GM21576 (cell line): ENCODE data around the gene DIP2B.
"Not testable (repeated sequence)": the region's sequence is repeated elsewhere in the genome, so short reads cannot be mapped to it uniquely, and the experiment has no call there.

Experiments used
- ATAC-seq: cut with Tn5 transposase; IDR thresholded peaks from one replicate; pipeline ENCODE4 v1.9.1; 2021; ENCODE audit warnings: mild to moderate bottlenecking, moderate library complexity; ENCODE audit not compliant: unreplicated experiment

Gene DIP2B

DNA sequence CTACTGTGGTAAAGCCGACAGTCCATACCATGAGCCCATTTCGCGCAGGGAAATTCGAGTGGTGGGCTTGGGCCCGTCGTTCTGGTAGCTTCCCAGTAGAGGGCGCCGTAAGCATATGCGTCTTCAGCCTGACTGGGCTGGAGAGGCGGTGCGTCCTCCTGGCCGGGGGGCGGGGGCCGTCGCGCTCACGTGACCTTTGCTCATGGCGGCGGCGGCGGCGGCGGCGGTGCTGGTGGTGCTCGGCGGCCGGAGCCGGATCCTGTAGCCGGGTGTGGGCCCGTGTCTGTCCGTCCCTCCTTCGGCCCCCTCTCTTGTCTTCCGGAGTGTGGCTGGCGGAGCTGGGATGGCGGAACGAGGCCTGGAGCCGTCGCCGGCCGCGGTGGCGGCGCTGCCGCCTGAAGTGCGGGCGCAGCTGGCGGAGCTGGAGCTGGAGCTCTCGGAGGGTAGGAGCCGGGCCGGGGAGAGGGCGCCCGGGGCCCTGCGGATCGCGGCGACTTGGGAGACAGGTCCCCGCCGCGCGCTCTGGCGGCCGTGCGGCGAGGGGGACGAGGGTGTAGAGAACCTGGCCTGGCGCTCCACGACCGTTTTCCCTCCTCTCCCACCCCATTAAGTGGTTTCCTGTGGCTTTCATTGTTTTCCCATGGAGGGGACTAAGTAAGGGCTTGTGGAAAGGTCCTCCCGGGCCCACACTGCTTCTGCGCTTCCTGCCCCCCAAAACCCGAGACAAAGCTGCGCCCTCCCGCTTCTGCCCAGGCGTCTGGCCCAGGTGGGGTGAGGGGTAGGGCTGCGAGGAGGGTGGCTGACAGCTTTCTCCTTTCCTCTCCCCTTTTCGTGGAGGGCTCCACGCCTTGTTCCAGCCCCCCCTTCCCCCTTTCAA lies at the start of gene DIP2B:
TSS of gene DIP2B (plus strand) at position 188 of the 877 bp plus-strand sequence. CDS start at position 344, 156 bp downstream.
- peak; percentile 68 for ATAC-seq

DNA sequence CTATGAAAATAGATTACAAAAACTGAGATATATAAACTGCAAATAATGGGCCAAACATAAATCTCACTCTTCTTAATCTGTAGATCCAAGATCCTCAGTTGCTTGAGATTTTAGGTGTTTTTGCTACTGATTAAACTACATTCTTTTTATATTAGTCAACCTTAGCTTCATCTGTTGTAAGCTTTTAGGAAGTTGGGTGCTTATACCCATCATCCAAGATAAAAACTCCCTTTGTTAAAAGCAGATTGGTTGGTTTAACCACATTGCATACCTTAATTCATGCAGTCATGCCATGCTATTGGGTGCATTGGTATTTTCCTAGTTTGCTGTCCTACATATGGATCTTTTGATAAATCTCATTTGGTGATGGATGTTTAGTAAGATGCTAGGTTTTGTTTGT lies 46.2 kb upstream of the DIP2B start:
- no peak for ATAC-seq

DNA sequence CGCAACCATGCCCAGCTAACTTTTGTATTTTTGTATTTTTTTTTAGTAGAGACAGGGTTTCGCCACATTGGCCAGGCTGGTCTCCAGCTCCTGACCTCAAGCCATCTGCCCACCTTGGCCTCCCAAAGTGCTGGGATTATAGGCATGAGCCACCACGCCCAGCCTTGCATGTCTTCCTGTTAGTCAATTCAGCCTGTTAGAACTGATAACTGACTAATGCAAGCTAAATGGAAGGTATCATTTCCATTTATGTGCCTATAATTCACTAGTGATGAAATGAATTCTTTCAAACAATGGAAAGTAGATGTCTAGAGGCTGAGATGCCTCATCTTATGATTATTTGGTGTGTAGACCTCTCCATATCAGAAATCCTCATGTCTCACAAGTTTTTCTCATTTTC lies 37.3 kb upstream of the DIP2B start:
- no peak for ATAC-seq

DNA sequence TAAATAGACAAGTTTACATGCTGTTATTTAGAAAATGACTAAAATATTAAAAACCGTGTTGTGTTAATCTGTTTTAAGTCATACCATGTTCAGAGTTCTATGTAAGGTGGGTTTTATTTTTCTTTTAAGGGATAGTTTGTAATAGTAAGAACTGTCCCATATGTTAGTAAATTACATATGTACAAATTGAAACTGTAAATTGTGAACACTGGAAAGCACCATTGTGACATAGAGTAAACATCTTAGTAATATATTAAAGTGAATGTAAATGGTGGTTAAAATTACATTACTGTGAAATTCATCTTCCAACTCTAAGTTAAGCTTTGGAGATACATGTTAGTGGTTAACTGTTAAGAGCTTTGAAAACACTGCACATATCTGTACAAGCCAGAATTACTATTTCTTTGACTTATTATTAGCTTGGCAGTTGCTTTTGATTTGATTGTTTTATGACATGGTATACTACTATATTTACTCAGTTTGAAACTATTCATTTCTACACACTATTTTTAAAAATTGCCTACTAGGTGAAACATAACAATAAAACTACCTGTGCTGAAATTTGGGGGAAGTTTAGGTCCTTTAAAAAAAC lies 27.4 kb upstream of the DIP2B start:
- ATAC-seq: no peak

DNA sequence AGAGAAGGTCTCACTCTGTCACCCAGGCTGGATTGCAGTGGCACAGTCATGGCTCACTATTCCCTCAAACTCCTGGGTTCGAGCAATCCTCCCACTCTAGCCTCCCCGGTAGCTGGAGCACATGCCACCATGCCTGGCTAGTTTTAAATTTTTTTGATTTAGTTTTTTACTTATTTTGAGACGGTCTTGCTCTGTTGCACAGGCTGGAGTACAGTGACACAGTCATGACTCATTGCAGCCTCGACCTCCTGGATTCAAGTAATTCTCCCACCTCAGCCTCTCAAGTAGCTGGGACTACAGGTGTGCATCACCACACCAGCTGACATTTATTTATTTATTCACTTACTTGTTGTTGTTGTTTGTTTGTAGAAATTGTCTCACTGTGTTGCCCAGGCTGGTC lies 22.2 kb upstream of the DIP2B start:
- ATAC-seq: no peak

GRCh38 chr12:50483488-50483887 lies 21.3 kb upstream of the DIP2B start:
- ATAC-seq: no peak

- no peak for ATAC-seq
Observed at GRCh38 chr12:50488801-50489200, 16.0 kb upstream of the DIP2B start.

GRCh38 chr12:50498119-50498518 lies 6.7 kb upstream of the DIP2B start:
- ATAC-seq: not testable (repeated sequence)

DNA sequence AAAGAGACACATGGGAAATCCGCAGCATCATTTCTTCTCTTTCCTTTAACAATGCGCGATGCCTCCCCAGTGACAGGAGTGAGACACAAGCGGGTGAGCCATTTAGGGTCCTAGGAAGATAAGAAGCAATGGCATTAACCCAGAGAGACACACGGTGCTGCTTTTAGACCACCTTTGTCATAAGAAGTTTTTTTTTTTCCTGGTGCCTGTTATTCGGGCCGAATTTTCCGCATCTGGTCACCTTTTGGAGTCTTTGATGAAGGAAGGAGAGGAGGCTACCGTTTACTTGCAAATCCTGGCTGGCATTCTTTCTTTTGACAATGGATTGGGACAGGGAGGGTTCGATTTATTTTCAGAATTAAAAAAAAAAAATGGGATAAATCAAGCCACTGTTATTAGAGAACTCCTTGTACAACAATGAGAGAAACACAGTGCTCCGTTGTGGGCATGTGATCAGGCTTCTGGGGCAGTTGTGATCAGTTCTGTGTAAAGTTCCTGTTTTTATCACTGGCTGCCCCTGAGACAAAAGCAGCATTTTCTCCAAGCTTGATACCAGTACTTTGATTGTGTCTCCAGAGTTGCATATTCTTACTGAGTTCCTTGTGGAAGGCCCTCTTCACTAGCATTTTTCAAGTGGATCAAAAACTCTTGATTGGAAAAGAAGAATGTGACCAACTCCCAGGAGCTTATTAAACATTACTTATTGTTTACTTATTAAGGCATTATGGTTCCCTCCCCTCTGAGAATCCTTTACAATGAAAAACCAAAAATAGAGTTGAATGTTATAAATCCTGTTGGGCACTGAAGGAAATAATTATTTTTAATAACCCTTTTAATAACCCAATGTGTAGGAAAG lies 1.1 kb downstream of the DIP2B start:
- peak; percentile 2 for ATAC-seq

DNA sequence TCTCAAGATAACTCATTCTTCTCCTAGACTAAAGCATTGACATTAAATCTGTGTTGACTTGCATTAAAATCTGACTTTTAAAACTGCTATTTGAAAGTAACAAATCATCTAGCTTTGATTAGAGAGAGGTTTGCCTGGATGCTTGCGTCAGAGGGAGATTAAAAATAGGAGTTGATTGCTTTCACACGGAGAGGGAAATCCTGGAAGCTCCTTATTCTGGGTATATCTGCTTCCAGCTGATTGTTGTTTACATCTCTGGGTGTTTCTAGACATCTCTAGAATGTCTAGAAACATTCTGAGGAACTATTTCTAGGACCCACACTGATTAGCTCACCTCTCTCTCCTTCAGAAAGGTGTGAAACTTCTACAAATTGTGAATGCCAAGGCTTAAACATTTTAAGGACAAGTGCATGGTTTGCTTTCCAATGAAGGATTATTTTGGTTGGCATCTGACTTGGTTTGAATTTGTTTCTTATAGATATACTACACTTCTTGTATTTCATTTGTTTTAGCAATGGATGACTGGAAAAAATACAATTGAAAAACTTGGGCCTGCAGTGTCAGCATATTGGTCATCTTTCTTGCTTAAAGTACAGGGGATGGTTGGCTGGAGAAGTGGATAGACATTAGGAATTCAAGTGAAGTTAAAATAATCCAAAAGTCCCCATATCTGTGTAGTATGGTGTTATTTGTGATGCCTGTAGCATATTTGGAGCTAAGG lies 2.1 kb downstream of the DIP2B start:
- ATAC-seq: no peak

- no peak for ATAC-seq
Observed at GRCh38 chr12:50507474-50507838, 2.7 kb downstream of the DIP2B start.

DNA sequence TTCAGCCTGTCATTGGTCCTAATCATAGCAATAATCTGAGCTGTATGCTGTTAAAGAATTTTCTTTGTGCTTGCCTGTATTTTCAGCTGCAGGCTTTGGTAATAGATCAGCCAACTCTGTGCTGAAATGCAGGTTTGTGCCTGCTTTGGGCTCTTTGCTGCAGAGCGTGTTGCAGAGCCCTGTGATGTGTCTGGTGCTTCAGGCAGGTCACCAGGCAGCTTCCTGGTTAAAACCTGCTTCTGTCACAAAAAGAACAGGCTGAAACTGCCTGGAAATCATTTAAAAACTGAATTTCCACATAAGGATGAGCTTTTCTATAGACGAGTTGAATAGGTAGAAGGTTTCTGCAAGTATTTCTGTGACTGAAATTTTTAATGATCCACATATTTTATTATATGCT lies 3.1 kb downstream of the DIP2B start:
- no peak for ATAC-seq

DNA sequence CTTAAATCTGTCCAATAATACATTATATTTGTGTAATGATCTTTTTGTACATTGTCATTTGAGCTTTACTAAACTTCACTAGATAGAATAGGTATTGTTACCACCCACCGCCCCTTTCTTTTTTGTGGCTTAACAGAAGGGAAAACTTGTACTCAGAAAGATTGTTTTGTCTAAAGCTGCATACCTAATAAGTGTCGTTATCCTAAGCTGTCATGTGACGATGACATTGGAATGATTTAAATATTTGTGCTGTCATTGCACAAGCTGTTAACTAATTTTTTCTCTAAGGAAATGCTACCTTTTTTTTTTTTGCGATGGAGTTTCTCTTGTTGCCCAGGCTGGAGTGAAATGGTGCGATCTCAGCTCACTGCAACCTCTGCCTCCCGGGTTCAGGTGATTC lies 3.6 kb downstream of the DIP2B start:
- no peak for ATAC-seq

- no peak for ATAC-seq
Observed at GRCh38 chr12:50508970-50509663, 4.3 kb downstream of the DIP2B start.

DNA sequence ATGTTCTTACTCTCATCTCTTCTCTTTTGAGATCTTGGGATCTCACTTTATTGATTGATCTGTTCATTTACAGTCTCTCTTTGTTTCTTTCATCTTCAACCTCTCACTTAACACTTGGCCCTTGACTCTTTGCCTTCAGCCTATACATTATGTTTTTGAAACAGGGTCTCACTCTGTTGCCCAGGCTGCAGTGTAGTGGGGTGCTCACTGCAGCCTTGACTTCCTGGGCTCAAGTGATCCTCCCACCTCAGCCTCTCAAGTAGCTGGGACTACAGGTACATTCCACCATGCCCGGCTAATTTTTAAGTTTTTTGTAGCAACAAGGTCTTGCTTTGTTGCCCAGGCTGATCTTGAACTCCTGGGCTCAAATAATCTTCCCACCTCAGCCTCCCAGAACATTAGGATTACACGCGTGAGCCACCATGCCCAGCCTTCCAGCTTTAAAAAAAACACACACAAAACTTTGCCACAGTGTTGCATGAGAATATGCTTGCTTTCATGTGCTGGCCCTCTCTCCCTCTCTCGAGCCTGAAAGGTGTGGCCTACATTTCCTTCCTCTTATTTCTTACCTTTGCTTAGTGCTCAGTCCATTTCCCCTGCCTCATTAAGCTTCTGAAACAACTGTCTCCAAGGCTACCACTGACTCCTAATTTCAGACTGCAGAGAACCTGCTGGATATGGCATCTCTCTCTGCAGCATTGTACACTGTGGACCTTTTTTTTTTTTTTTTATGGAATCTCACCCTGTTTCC lies 9.9 kb downstream of the DIP2B start:
- peak; percentile 37 for ATAC-seq

DNA sequence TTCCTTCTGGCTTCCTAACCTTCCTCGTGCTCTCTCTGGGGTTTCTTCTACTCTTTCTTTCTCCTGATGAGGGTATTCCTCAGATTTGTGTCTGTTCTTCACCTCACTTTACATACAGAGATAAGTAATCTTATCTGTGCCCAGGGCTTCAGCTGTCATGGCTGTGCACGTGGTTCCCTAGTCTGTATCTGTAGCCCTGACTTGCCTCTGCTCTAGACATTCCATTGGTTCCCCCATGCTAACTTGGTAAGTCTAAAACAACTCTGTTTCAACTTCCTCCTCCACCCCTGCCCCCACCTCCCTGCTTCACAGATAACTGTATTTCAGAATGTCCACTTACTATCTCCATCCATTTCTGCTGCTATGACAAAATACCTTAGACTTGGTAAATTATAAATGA lies 10.8 kb downstream of the DIP2B start:
- ATAC-seq: no peak

DNA sequence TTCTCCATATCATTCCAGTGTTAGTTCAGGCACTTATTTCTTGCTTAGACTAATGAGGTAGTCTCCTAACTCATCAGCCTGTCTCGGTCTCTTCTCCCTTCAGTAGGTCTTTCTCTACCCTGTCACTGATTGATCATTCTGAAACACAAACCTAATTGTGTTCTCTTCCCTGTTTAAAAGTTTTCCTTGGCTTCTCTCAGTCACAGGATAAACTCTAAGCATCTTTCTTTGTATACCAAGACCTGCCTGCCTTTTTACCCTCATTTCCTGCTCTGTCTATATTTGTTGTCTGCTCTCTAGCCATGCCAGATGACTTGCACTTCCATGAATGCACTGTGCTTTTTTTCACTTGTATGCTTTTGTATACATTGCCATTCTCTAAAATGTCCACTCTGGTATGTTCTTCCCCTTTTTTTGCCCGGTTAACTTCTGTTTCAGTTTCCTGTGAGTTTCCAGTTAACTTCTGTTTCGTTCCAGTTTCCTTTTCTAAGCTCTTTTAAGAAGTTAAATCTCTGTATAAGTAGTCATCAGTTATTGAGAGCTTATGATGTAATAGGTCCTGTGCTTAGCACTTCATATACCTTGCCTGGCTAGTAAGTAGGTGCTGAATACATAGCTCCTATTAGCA lies 12.8 kb downstream of the DIP2B start:
- peak; percentile 53 for ATAC-seq

DNA sequence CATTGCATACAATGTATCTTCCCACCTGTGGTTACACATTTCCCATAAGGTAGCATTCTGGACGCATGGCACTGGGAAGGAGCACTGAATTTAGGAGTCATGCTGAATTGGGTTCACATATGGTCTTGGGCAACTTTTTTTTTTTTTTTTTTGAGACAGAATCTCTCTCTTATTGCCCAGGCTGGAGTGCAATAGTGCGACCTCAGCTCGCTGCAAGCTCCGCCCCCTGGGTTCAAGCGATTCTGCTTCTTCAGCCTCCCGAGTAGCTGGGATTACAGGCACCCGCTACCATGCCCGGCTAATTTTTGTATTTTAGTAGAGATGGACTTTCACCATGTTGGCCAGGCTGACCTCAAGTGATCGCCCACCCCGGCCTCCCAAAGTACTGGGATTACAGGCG lies 13.3 kb downstream of the DIP2B start:
- no peak for ATAC-seq

- no peak for ATAC-seq
Observed at GRCh38 chr12:50519353-50519752, 14.6 kb downstream of the DIP2B start.
